Breast epithelium (tissue), 4 donors: Measurements from ENCODE around the gene KLHL10. TPM values are rescaled to one million over a fixed set of nuclear protein-coding genes. Genes with fewer than 3 reads are reported as not detected.
A peak's percentile ranks its signal among the peaks of the same experiment; 100 is the strongest.
"Not testable (repeated sequence)": the region's sequence is repeated elsewhere in the genome, so short reads cannot be mapped to it uniquely, and the experiment has no call there.

Source experiments
- DNase-seq, 2 donors: peaks; one replicate each; pipeline ENCODE4 v3.0.0-alpha.2; 2019; ENCODE audit warnings: low spot score in 2 of 2
- H3K27ac ChIP-seq, 2 donors: fragments of 200-600 bp; sonication (generic) in 1 of 2; one replicate each; pipeline ENCODE4 v1.5.1; 2016 to 2019; ENCODE audit warnings: mild to moderate bottlenecking in 1 of 2
- H3K27me3 ChIP-seq, 2 donors: fragments of 200-600 bp; sonication (generic) in 1 of 2; one replicate each; pipeline versions ENCODE4 v1.5.1 to v1.6.0; 2017 to 2019; ENCODE audit warnings: control low read depth in 1 of 2, mild to moderate bottlenecking in 1 of 2
- H3K36me3 ChIP-seq: fragments of 200-600 bp; one replicate; pipeline ENCODE4 v1.5.1; 2019
- H3K4me1 ChIP-seq, 2 donors: fragments of 200-600 bp; sonication (generic); one replicate each; pipeline ENCODE4 v1.5.1; 2016 to 2019; ENCODE audit warnings: control low read depth in 1 of 2
- H3K4me3 ChIP-seq, 3 donors: fragments of 200-600 bp; sonication (generic); 1 replicate in 2 of 3; 2 replicates in 1 of 3; pipeline ENCODE4 v1.5.1; 2016 to 2019; ENCODE audit warnings: mild to moderate bottlenecking in 3 of 3, moderate library complexity in 2 of 3
- H3K9me3 ChIP-seq, 2 donors: fragments of 200-600 bp; sonication (generic) in 1 of 2; one replicate each; pipeline ENCODE4 v1.5.1; 2016 to 2019; ENCODE audit warnings: control low read depth in 1 of 2
- CTCF ChIP-seq, 3 donors: fragments of 450-650 bp; IDR thresholded peaks; one replicate each; pipeline ENCODE4 v1.5.1; 2016 to 2017; ENCODE audit warnings: antibody characterized with exemption in 3 of 3, mild to moderate bottlenecking in 3 of 3, moderate library complexity in 3 of 3
- POLR2A ChIP-seq: fragments of 450-650 bp; IDR thresholded peaks from one replicate; pipeline ENCODE4 v1.6.1; 2016; ENCODE audit warnings: antibody characterized with exemption, mild to moderate bottlenecking, moderate library complexity
- POLR2AphosphoS5 ChIP-seq, 3 donors: sonication (generic); formaldehyde crosslinking; IDR thresholded peaks; one replicate each; pipeline ENCODE4 v1.6.1; 2017; ENCODE audit warnings: antibody characterized with exemption in 3 of 3
- intact Hi-C: fragments of 100-400 bp; cut with DNase I; formaldehyde crosslinking; loops from one replicate; pipeline ENCODE4 v1.15.1; 2023; ENCODE audit warnings: low total_unique reads
- total RNA-seq, 3 donors: library from RNA; depleted of rRNA; stranded (reverse); fragments of >200 nt; gene quantifications; one replicate each; pipeline ENCODE4 v1.1.0, GENCODE V29; 2016

The KLHL10 gene
- total RNA-seq, 3 donors from 2014 or later, result 0.80 to 0.88 TPM; not detected in 1

GRCh38 chr17:41824086-41824485 is 13.5 kb upstream of the KLHL10 start:
- Histone ChIP-seq H3K36me3 (no peaks in the 10 kb centered on the region), H3K4me3 (no peak overlapping the region), H3K4me1 (no peaks in the 10 kb centered on the region), H3K27me3 (no peaks in the 10 kb centered on the region), H3K9me3 (no peaks in the 10 kb centered on the region), H3K27ac (peak overlapping the region in 1 of 2 donors; percentile 32)
- intact Hi-C loops, result no loop called here
- TF ChIP-seq POLR2AphosphoS5 (IDR thresholded peaks at IDR 0.05), result no peak
- TF ChIP-seq CTCF (IDR thresholded peaks at IDR 0.05), result no peak
- TF ChIP-seq POLR2A, result no peak
- no peak for DNase-seq

- no peaks in the 10 kb centered on the region for H3K4me1 ChIP-seq
- H3K9me3 ChIP-seq, result no peaks in the 10 kb centered on the region
- H3K36me3 ChIP-seq, result no peaks in the 10 kb centered on the region
- no peaks in the 10 kb centered on the region for H3K27me3 ChIP-seq
- TF ChIP-seq POLR2A (no peak), POLR2AphosphoS5 (IDR thresholded peaks at IDR 0.05) (no peak), CTCF (IDR thresholded peaks at IDR 0.05) (no peak)
- peak in 1 of 2 donors; percentile 34 for DNase-seq
- intact Hi-C loops, result no loop called here
- H3K27ac ChIP-seq, result no peak overlapping the region
- H3K4me3 ChIP-seq, result no peak overlapping the region
Observed at GRCh38 chr17:41825175-41825845, 12.3 kb upstream of the KLHL10 start.

GRCh38 chr17:41829961-41830360 is 7.7 kb upstream of the KLHL10 start:
- H3K36me3 ChIP-seq, H3K4me1 ChIP-seq, DNase-seq, H3K4me3 ChIP-seq, intact Hi-C loops, H3K27me3 ChIP-seq, H3K27ac ChIP-seq, H3K9me3 ChIP-seq: not testable (repeated sequence)

GRCh38 chr17:41835214-41835799 is 2.3 kb upstream of the KLHL10 start:
- H3K27ac ChIP-seq, result peak overlapping the region; percentile 83 to 90
- H3K9me3 ChIP-seq, result no peaks in the 10 kb centered on the region
- no peak for DNase-seq
- H3K27me3 ChIP-seq, result no peaks in the 10 kb centered on the region
- H3K4me1 ChIP-seq, result no peaks in the 10 kb centered on the region
- peak overlapping the region; percentile 90 to 94 (median 94) for H3K4me3 ChIP-seq
- intact Hi-C loops, result no loop called here
- no peak for TF ChIP-seq CTCF (IDR thresholded peaks at IDR 0.05)
- TF ChIP-seq POLR2A, result no peak
- no peak for TF ChIP-seq POLR2AphosphoS5 (IDR thresholded peaks at IDR 0.05)
- H3K36me3 ChIP-seq, result no peaks in the 10 kb centered on the region

GRCh38 chr17:41835800-41836549 is 1.6 kb upstream of the KLHL10 start, which contains the start of gene NT5C3B:
Gene NT5C3B (minus strand): TSS chr17:41836232. CDS start chr17:41836193, 39 bp downstream.
- intact Hi-C loops, result no loop called here
- no peaks in the 10 kb centered on the region for H3K27me3 ChIP-seq
- H3K4me1 ChIP-seq, result no peaks in the 10 kb centered on the region
- H3K4me3 ChIP-seq, result peak within 1 kb of the TSS; percentile 90 to 94 (median 94)
- H3K9me3 ChIP-seq, result no peaks in the 10 kb centered on the region
- DNase-seq, result peak in 1 of 2 donors; percentile 46
- TF ChIP-seq POLR2A (no peak), POLR2AphosphoS5 (IDR thresholded peaks at IDR 0.05) (peak in 1 of 3 donors; percentile 49)
- no peaks in the 10 kb centered on the region for H3K36me3 ChIP-seq
- peak within 1 kb of the TSS; percentile 83 to 90 for H3K27ac ChIP-seq
